OCI-LY7 (cell line): ENCODE data around the gene METTL5. TPM values are rescaled to one million over a fixed set of nuclear protein-coding genes. Genes with fewer than 3 reads are reported as not detected.
"Not testable (repeated sequence)": the region's sequence is repeated elsewhere in the genome, so short reads cannot be mapped to it uniquely, and the experiment has no call there.

Experiments used
- BruUV-seq: library from RNA; stranded (reverse); fragments of 400-500 nt; replicated peaks from 2 replicates; lab custom pipeline; 2021; lab: Mats Ljungman, UMichigan
- CTCF ChIA-PET: fragments of 300-600 bp; sonication (Branson Sonifier 250); formaldehyde crosslinking; loops from one replicate; lab custom pipeline; 2022; ENCODE audit warnings: antibody characterized with exemption; ENCODE audit not compliant: unreplicated experiment; lab: Charles Lee
- POLR2A ChIA-PET: fragments of 300-600 bp; sonication (Branson Sonifier 250); formaldehyde crosslinking; loops from one replicate; lab custom pipeline; 2022; ENCODE audit warnings: antibody characterized with exemption; lab: Charles Lee
- DNase-seq: peaks from one replicate; pipeline ENCODE4 v3.0.0-alpha.2; 2015; ENCODE audit warnings: low spot score
- H2AFZ ChIP-seq: fragments of 200-600 bp; sonication (generic), shearing (Covaris generic); 2 replicates; pipeline ENCODE4 v1.6.1; 2014; ENCODE audit warnings: mild to moderate bottlenecking, antibody characterized with exemption, low read length, moderate library complexity
- H3K27ac ChIP-seq: fragments of 200-600 bp; sonication (generic); 2 replicates; pipeline ENCODE4 v1.5.1; 2014; ENCODE audit warnings: mixed run types, low read depth, mild to moderate bottlenecking, moderate library complexity, low read length, inconsistent platforms; ENCODE audit not compliant: poor library complexity, severe bottlenecking
- H3K36me3 ChIP-seq: fragments of 200-600 bp; sonication (generic); 2 replicates; pipeline ENCODE4 v1.6.1; 2014; ENCODE audit warnings: mild to moderate bottlenecking, antibody characterized with exemption, low read length, moderate library complexity, mixed read lengths; ENCODE audit not compliant: insufficient read depth
- H3K4me1 ChIP-seq: fragments of 200-600 bp; sonication (generic); 2 replicates; pipeline ENCODE4 v1.5.1; 2014; ENCODE audit warnings: mild to moderate bottlenecking, low read length; ENCODE audit not compliant: insufficient read depth, poor library complexity, severe bottlenecking
- H3K4me2 ChIP-seq: fragments of 200-600 bp; sonication (generic); 2 replicates; pipeline ENCODE4 v1.6.1; 2014; ENCODE audit warnings: mild to moderate bottlenecking, low read length
- H3K4me3 ChIP-seq: fragments of 200-600 bp; sonication (generic); 2 replicates; pipeline ENCODE4 v1.5.1; 2014; ENCODE audit warnings: mild to moderate bottlenecking, low read depth, low read length; ENCODE audit not compliant: poor library complexity, severe bottlenecking
- H3K79me2 ChIP-seq: fragments of 200-600 bp; sonication (generic); 2 replicates; pipeline ENCODE4 v1.6.1; 2016; ENCODE audit warnings: low read depth, mild to moderate bottlenecking, low read length, moderate library complexity, mixed read lengths; ENCODE audit not compliant: insufficient read depth
- H3K9me2 ChIP-seq: fragments of 200-600 bp; sonication (generic); 2 replicates; pipeline ENCODE4 v1.6.1; 2016; ENCODE audit warnings: mild to moderate bottlenecking, low read length, mixed read lengths; ENCODE audit not compliant: insufficient read depth
- H3K9me3 ChIP-seq: fragments of 200-600 bp; sonication (generic); 2 replicates; pipeline ENCODE4 v1.6.1; 2014; ENCODE audit warnings: mild to moderate bottlenecking, mixed run types, low read length, mixed read lengths
- H4K20me1 ChIP-seq: fragments of 200-600 bp; sonication (generic); 2 replicates; pipeline ENCODE4 v1.6.1; 2014; ENCODE audit warnings: mild to moderate bottlenecking, antibody characterized with exemption, low read length, moderate library complexity, mixed read lengths; ENCODE audit not compliant: insufficient read depth
- EZH2phosphoT487 ChIP-seq: fragments of 200-600 bp; sonication (generic); IDR thresholded peaks from 2 replicates; pipeline ENCODE4 v1.6.1; 2018; ENCODE audit warnings: low read depth, borderline replicate concordance, mild to moderate bottlenecking, mixed run types, antibody characterized with exemption, low read length, moderate library complexity, mixed read lengths
- intact Hi-C: fragments of 100-400 bp; cut with micrococcal nuclease; formaldehyde crosslinking; loops from one replicate; pipeline ENCODE4 v1.10.0; 2022; ENCODE audit not compliant: unreplicated experiment
- total RNA-seq, 2 experiments: library from RNA; depleted of rRNA in 1 of 2; stranded (reverse); fragments of >200 nt in 1 of 2; shearing (Covaris generic) in 1 of 2; gene quantifications; 2 replicates each; pipeline ENCODE4 v1.2.3, GENCODE V29; 2014 to 2022
- TF ChIP-seq, protein P1 (sequence below): fragments of 200-600 bp; sonication (generic); conservative IDR thresholded peaks from 2 replicates; pipeline ENCODE4 v1.5.1; 2014; ENCODE audit warnings: mild to moderate bottlenecking, antibody characterized with exemption, low read length, moderate library complexity, mixed read lengths

Gene METTL5
- total RNA-seq, 2 experiments from 2014 or later: 52.3 to 82.2 TPM

DNA sequence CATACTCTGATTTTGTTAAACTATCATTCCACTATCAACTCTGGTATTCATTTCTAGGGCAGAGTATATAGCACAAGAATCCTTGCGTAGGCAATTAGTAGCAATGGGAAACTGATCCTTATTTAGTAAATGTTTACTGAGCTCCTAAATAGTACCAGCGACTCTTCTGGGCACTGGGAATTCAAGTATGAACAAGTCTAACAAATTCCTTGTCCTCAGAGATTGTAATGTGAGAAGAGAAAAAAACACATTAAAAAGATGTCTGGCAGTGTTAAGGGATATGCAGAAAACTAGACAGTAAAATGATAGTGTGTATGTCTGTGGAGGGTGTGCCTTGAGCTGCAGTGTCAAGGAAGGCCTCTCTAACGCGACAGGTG, 721 bp downstream of the METTL5 start:
- intact Hi-C loops: loop anchor here (1.0 to 2.0 kb wide), 2 partner anchors 25 to 104 kb away; partner anchors contain the start of gene SSB
- peaks cover 40% of the 10 kb centered on the region for H3K79me2 ChIP-seq
- BruUV-seq: no TSS peak
- H3K9me3 ChIP-seq: no peaks in the 10 kb centered on the region
- H3K4me3 ChIP-seq: peak overlapping the region; percentile 74
- no peaks in the 10 kb centered on the region for H3K9me2 ChIP-seq
- peaks cover 36% of the 10 kb centered on the region for H3K36me3 ChIP-seq
- TF ChIP-seq EZH2phosphoT487: no peak
- TF ChIP-seq, protein P1, sequence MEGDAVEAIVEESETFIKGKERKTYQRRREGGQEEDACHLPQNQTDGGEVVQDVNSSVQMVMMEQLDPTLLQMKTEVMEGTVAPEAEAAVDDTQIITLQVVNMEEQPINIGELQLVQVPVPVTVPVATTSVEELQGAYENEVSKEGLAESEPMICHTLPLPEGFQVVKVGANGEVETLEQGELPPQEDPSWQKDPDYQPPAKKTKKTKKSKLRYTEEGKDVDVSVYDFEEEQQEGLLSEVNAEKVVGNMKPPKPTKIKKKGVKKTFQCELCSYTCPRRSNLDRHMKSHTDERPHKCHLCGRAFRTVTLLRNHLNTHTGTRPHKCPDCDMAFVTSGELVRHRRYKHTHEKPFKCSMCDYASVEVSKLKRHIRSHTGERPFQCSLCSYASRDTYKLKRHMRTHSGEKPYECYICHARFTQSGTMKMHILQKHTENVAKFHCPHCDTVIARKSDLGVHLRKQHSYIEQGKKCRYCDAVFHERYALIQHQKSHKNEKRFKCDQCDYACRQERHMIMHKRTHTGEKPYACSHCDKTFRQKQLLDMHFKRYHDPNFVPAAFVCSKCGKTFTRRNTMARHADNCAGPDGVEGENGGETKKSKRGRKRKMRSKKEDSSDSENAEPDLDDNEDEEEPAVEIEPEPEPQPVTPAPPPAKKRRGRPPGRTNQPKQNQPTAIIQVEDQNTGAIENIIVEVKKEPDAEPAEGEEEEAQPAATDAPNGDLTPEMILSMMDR: no peak
- no peak for DNase-seq
- peaks cover 35% of the 10 kb centered on the region for H3K4me1 ChIP-seq
- H4K20me1 ChIP-seq: 0 out of 2 replicates have a peak, but pooled peaks cover 5% of the 10 kb centered on the region
- peak overlapping the region; percentile 24 for H3K27ac ChIP-seq
- peak overlapping the region; percentile 56; the same call in 1 of the 2 replicates for H2AFZ ChIP-seq
- POLR2A ChIA-PET: interaction anchor here (0.6 to 2.6 kb wide), 4 partner anchors 10 to 537 kb away, joined by 3 to 13 read pairs (median 4); no protein-coding TSS in a partner anchor
- CTCF ChIA-PET: interaction anchor here (0.6 to 0.9 kb wide), 2 partner anchors 10 to 209 kb away, joined by 4 read pairs; no protein-coding TSS in a partner anchor
- H3K4me2 ChIP-seq: peak overlapping the region; percentile 92

GRCh38 chr2:169822785-169823392, 1.8 kb downstream of the METTL5 start:
- TF ChIP-seq EZH2phosphoT487: no peak
- TF ChIP-seq, protein P1: no peak
- Histone ChIP-seq H3K9me2 (no peaks in the 10 kb centered on the region), H3K36me3 (peaks cover 47% of the 10 kb centered on the region), H3K79me2 (peaks cover 40% of the 10 kb centered on the region), H3K4me1 (peaks cover 27% of the 10 kb centered on the region), H3K4me2 (peak overlapping the region; percentile 92), H3K9me3 (no peaks in the 10 kb centered on the region), H3K27ac (no peak overlapping the region), H3K4me3 (peak overlapping the region; percentile 74), H4K20me1 (no peaks in the 10 kb centered on the region), H2AFZ (no peak overlapping the region)
- BruUV-seq: no TSS peak
- no peak for DNase-seq
- CTCF ChIA-PET: no interaction called here
- POLR2A ChIA-PET: interaction anchor here (2.6 kb wide), 1 partner anchor 10 kb away, joined by 13 read pairs; no protein-coding TSS in a partner anchor
- intact Hi-C loops: no loop called here

- Histone ChIP-seq H2AFZ (no peak overlapping the region), H3K79me2 (peaks cover 40% of the 10 kb centered on the region), H3K4me1 (peaks cover 26% of the 10 kb centered on the region), H3K9me3 (no peaks in the 10 kb centered on the region), H3K4me3 (peak overlapping the region; percentile 74), H3K27ac (no peak overlapping the region), H4K20me1 (no peaks in the 10 kb centered on the region), H3K4me2 (peak overlapping the region; percentile 92), H3K36me3 (peaks cover 55% of the 10 kb centered on the region), H3K9me2 (no peaks in the 10 kb centered on the region)
- TF ChIP-seq, protein P1: no peak
- no peak for TF ChIP-seq EZH2phosphoT487
- DNase-seq: no peak
- ChIA-PET POLR2A (interaction anchor here (0.7 to 2.6 kb wide), 3 partner anchors 9 to 19 kb away, joined by 3 to 13 read pairs (median 3); no protein-coding TSS in a partner anchor), CTCF (no interaction called here)
- no TSS peak for BruUV-seq
- intact Hi-C loops: no loop called here
Observed at GRCh38 chr2:169822036-169822435, 2.7 kb downstream of the METTL5 start.

- peaks cover 46% of the 10 kb centered on the region for H3K79me2 ChIP-seq
- POLR2A ChIA-PET: interaction anchor here (0.6 kb wide), 1 partner anchor 42 kb away, joined by 7 read pairs; no protein-coding TSS in a partner anchor
- H3K4me1 ChIP-seq: peaks cover 21% of the 10 kb centered on the region
- H3K9me2 ChIP-seq, H3K27ac ChIP-seq, H4K20me1 ChIP-seq, H3K4me2 ChIP-seq, intact Hi-C loops, H2AFZ ChIP-seq, H3K4me3 ChIP-seq, H3K9me3 ChIP-seq, DNase-seq, CTCF ChIA-PET, BruUV-seq: not testable (repeated sequence)
- H3K36me3 ChIP-seq: peaks cover 75% of the 10 kb centered on the region
Observed at GRCh38 chr2:169820101-169820500, 4.6 kb downstream of the METTL5 start.
